OCI-M2 (cell line): ENCODE measurements around the gene CPE.

Source experiments
- DNase-seq: peaks from one replicate; lab custom pipeline; 2025; ENCODE audit not compliant: unreplicated experiment; lab: John Stamatoyannopoulos, UW

CPE gene

DNA sequence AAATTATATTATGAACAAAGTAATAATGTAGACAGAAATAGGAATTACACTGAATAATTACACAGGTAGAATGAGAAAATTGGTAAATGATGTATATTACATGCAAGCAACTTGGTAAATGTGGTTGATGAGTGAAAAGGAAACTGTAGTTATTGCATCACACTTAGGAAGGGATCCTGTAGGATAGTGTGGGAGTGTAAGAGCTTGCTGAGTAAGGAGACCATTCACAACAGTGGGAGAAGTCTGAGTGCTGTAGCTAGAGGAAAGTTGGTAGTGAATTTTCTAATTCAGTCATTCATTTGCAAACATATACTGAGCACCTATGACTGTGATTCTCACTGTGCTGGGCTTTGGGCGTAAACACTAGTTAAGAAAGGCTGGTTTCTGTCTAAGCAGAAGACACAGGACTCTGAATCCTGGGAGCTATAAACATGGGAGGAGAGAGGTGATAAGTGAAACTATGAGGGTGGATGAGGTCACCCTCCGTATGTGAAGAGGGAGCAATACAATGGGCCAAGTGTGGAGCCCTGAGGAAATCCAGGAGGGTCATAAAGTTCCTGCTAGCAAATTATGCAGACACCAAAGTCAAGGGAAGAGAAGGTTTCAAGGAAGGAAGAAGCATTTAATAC lies 14.2 kb upstream of the CPE start:
- no peak for DNase-seq

DNA sequence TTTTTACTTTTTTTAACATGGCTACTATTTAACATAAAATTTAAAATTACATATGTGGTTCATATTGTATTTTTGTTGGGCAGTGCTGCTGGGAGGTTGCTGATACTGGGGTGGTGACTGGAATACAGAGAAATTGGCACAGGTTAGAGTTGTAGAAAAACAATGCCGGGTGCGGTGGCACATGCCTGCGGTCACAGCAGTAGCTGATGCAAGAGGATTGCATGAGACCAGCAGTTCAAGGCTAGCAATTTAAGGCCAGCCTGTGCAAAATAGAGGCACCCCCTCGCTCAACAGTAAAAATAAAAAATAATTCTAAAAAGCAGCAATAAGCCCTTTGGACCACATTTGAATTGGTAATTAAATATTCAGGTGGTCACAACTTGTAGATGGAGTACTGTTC lies 11.8 kb upstream of the CPE start:
- no peak for DNase-seq

DNA sequence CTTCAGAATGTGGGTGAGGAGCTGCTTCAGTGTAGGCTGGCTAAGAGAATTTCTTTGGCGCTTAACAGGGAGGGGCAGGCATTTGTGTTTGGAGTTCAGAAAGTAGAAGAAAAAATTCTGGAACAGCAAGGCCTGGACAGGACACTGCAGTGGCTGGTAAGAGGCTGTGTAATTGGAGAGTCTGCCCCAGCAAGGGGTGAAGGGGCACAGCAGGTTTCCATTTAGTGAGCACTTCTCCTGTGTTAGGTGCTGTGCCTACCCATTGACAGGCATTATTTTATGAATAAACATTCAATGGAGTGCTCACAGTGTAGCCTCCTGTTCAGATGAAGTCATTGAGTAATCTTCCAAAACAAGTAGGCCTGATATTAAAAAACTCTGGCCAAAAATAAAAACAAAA lies 10.7 kb upstream of the CPE start:
- DNase-seq: no peak

DNA sequence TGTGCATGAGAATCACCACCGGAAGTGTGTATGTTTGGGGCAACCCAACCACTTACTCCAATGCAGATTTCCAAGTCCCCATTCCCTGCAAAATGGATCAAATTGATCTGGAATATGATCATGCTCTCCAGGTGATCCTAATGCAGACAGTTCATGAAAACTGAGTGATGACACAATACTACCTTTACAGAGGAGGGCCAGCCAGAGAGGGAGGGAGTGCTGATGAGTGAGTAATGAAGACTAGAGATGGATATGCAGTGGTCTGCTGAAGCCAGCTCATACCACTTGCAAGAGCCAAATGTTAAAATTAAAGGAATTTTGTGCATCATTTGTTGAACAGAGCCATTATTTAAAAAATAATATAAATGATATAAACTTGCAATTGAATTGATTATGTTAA lies 10.2 kb upstream of the CPE start:
- DNase-seq: no peak

DNA sequence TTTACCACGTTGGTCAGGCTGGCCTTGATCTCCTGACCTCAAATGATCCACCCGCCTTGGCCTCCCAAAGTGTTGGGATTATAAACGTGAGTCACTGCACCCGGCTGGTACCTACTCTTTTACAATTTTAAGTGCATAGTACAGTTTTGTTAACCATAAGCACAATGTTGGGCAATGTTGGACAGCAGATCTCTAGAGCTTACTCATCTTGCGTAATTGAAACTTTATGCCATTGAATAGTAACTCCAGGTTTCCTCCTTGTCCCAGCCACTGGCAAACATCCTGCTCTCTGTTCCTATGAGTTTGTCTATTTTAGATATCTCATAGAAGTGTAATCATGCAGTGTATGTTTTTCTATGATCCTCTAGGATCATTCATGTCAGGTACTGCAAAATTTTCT lies 9.3 kb upstream of the CPE start:
- no peak for DNase-seq

DNA sequence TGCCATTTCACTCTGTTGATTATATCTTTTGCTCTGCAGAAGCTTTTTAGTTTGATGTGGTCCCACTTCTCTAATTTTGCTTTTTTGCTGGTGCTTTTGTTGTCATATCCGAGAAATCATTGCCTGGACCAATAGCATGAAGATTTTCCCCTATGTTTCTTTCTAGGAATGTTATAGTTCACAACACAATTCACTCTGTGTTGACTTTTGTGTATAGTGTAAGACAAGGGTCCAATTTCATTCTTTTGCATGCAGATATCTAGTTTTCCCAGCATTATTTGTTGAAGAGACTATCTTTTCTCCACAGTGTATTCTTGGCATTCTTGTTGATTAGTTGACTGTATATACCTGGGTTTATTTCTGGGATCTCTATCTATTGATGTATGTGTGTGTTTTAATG lies 8.3 kb upstream of the CPE start:
- DNase-seq: no peak

DNA sequence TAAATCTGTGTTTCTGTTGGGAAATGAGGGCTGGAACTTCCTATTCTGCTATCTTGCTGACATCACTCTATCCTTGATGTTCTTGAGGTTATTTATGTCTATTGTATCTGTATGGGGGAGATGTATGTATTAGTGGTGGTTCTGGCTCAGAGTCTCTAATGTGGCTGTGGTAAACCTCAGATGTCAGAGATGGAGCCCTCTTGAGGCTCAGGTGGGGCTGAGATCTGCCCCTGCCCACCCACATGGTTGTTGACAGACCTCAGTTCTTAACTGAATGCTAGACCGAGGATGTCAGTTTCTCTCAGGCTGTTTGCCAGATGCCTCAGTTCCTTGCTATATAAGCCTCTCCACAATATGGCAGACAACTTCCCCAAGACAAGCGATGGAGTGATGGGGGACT lies 3.3 kb upstream of the CPE start:
- no peak for DNase-seq

DNA sequence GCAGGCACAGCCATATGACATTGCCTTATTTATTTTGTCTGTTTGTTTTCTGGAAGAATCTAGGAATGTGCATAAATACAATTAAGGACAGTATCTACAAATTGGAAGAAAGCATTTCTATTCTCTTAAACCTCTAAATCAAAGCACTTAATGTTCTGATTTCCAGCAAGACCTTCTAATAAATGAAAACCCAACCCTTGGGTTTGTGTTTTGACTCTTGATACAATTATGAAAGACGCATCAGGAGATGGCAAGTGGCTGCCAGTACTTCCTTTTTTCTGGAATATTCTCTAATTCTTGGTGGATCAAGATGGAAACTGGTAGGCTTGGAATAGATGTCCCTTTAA lies 437 bp upstream of the CPE start:
- DNase-seq: no peak

DNA sequence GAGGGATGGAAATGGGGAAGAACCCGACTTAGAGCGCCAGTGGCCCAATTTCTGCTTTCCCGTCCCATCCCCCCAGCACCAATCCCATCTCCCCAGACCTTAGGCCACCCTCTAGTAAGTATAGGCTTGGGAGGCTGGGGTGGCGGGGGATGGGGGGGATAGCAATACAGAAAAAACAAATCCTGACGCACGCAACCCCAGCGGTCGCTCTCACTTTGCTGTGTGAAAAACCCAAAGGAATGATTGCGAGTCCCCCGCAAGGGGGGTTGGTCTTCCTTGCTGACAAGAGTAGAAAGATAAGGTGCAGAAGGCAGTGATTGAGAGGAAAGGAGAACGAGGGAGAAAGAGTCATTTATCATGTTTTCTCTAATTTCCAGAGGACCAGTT lies 863 bp downstream of the CPE start:
- no peak for DNase-seq

DNA sequence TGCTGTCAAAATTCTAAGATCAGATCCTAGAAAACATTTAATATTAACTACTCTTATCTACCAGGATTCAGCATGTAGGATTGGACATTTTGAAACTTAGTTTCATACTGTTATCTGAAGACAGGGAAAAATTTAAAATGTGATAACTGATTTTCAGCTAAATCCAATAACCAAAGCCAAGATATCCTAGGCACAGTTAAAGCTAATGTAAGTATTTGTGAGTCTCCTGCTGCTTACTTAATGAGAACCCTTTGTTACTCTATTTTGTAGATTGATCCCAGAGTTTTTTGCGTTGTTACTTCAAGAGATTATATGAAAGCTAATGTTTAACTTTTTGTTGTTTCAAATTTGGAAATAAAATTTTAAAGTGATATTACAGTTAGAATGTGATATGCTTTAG lies 2.0 kb downstream of the CPE start:
- DNase-seq: no peak

DNA sequence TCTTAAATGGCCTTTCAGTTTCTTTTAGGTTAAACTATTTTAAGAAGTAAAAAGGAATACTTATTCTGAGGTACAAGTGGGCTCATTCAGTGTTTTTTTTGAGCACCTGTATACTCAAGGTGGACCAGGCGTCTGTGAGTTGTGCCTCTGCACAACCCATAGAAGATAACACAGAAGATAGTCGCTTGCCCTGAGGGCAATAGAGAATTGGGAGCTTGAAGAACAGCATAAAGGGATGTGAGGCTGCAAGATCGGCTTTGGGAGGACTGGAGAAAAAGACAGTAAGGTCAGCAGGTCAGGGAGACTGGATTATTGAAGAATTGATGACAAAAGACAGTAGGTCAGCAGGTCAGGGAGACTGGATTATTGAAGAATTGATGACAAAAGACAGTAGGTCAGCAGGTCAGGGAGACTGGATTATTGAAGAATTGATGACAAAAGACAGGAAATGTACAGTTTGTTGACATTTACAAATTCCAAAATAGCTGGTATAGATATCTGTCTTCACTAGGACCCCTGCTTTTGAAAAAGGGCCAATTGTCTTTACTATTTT lies 3.1 kb downstream of the CPE start:
- DNase-seq: no peak

DNA sequence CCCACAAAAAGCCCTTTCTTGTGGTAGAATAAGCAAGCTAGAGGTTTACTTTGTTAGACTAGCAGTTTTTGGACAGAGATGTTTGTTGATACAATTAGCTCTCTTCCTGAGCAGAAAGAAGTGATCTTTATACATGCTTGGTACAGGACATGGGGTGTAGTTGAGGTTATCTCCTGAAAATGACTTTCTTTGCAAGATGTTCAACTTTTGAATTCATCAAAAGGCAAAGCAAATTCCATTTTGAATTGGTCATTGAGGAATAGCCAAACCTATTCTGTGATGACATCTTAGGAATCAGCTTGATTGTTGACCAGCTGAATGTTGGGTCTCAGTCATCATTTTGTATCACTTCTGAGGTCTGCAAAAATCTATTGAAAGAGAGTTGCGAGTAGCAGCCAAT lies 3.8 kb downstream of the CPE start:
- no peak for DNase-seq

DNA sequence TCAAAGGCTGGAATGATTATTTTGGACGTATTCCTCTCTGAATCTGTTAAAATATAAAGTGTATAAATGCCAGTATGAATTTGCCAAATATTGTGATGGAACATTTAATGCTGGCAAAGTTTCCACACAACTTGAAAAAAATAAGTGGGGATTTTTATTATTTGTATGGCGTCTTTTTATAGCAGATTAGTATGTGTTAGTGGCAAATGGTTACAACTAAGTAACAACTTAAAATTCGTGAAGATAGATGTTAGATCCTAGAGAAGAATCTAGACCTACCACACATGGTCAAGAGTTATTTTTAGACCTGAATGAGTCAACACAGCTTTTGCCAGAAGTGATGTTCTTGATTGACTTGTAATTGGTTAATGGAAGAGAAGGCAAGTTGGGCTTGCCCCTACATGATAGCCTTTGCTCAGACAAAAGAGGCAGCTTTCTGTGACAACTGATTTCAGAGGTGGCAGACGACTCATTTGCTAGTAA lies 4.8 kb downstream of the CPE start:
- DNase-seq: no peak

DNA sequence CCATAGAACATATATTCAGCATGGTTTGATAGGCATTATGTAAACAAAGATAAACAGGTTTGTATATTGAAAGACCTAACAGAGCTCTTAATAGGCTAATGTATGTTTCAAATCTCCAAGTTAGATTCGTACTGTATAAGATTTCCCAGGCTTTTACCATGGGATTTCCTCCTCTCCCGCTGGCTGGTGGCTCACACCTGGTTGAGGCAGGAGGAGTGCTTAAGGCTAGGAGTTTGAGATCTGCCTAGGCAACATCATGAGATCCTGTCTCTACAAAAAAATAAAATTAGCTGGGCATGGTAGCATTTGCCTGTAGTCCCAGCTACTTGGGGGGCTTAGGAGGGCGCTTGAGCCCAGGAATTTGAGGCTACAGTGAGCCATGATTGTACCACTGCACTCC lies 5.4 kb downstream of the CPE start:
- no peak for DNase-seq

DNA sequence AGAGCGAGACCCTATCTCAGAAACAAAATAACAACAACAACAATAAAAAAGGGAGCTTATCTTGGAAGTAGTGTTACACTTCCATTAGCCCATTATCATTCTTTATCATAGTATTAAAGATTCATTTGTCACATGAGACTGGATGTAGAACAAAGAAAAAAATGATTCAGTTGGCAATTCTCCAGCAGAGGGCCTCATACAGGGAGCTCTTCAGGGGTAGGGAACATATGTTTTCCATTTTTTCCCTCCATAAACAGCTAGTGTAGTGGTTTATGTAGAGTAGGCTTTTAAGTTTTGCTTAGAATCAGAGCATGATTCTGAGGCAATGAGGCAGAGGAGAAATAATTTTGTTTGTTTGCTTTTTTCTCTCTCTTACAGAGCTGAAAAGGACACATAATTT lies 5.8 kb downstream of the CPE start:
- DNase-seq: no peak

DNA sequence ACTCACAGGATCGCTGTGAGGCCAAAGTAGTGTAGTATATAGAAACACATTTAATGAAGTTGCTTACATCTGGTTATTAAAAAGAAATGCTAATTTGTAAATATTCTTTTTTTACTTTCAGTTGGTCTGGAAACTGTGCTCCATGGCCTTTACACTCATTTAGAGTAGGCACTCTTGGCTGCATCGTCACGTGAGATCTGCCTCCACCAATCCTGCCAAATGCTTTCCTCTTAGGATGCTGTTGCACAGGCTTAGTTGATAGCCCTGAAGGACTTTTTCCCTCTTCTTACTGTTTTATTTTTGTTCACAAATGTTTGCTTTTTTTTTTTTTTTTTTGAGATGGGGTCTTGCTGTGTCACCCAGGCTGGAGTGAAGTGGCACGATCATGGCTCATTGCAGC lies 6.3 kb downstream of the CPE start:
- no peak for DNase-seq

DNA sequence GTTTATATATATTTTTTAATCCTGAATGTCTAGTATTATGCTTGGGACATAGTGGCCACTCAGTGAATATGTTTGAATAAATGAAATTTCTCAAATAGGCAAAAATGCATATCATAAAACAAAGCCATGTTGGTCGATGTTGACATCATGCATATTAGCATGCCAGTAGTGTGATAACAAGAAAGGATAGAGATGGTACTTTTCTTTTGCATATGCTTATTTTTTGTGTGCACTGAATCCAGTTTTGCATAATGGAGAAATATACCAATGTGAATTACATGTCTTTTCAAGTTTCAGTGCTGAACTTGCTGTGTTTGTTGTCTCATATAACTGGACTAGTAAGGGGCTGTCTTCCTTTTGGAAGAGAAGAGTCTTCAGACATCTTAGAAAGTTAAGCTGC lies 7.5 kb downstream of the CPE start:
- no peak for DNase-seq

DNA sequence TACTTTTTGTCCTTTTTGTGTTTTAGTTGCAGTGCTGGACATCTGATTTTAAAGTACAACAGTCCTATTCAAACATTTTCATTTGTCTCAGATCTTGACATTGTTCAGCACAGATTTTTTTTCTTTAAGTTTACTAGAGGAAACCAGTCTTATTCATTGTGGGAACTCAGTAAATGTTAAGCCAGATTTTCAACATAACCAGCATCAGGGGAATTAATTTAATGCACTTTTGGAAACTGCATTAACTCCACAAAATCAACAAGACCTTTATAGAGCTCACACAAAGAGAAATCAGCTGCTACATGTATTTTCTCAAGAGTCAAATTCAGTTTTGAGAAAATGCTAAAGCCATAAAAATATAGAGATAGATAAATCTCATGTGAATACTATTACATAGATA lies 9.9 kb downstream of the CPE start:
- no peak for DNase-seq

DNA sequence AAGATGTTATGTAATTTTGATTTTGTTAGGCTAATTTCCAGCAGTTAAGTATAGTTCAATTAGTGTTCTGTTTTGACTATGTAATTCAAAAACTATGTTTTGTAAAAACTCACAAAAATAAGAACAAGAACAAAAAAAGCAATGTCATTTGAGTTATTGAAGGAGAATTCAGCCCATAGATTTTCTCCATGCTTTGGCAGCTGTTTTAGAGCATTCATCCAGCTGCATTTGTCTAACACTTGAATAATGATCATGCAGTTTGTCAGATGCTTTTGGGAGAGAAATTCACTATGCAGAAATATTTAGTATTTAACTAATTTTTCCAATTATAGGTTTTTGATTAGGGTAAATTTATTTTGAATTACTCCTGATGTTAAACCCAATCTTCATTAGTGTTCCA lies 14.2 kb downstream of the CPE start:
- no peak for DNase-seq

DNA sequence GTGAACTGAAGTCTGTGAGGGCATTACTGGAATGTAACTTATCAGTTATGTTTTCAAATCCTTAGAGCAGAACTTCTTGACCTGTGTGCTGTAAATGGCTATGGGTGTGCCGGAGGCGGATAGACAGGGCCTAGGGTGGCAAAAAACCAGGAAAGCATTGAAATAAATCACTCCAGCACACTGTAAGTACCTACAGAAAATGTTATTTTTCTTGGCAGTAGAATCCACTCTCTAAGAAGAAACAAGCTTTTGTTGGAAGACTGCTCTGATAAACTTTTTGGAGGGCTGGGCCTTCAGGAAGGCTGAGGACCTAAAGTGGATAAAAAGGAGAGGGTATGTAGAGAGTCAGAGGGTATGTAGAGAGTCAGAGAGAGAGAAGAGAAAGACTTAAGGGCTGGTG lies 14.9 kb downstream of the CPE start:
- no peak for DNase-seq

DNA sequence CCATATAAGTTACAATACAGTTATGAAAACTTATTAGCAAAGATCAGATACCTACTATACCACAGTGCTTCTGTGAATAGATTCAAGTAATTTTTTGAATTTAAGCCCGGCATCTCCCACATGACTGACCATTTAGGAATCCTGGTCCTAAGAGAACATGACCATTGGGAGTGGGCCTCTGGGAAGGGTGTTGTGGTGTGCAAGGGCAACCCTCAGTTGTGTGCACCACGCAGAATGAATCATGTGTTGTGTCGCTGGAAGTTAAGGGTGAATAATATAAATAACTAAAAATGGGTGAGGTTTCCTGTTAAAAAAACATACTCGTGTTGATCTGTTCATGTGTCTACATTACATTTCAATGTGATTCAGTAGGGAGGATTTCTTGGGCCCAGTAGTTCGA lies 15.5 kb downstream of the CPE start:
- DNase-seq: no peak

DNA sequence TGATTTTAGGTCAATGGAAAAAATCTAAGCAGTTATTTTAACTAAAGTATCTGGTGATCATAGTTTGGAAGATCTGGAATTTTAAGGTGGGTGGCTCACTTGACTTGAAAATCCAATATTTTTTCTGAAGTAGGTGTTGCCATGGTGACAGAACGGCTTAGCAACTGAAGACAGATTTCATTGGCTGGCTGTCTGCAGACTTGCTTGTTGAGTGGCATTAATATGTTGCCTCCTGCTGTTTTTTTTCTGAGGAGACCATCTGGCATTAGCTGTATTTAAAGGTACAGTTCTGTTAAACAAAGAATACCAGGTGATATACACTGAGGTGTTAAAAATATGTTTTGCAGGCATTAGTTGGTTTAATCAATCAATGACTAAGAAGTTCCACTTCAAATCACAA lies 19.8 kb downstream of the CPE start:
- DNase-seq: no peak

DNA sequence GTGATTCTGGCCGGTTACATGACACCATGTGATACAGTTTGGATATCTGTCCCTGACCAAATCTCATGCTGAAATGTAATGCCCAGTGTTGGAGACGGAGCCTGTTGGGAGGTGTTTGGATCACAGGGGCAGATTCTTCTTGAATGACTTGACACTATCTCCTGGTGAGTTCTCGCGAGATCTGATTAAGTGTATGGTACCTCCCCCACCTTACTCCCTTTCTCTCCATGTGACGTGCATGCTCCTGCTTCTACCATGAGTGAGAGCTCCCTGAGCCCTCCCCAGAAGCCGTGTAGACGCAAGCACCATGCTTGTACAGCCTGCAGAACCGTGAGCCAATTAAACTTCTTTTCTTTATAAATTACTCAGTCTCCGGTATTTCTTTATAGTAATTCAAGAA lies 23.6 kb downstream of the CPE start:
- DNase-seq: no peak

DNA sequence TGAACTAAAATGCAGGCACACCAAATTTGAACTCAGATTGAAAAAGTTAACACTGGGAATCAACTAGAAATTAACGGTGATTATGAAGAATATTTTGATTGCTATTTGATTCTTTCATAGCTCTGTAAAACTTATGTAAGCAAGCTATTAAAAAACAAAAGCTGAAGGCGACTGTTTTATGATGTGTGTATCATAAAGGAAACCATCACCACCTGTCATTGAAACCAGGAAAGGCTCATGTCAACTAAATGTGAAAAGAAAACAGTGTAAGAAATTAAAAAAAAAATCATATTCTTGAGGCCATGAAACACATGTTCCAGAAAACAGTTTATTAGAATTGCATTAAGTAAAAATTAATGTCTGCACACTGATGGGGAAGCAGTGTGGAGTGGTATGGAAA lies 24.2 kb downstream of the CPE start:
- DNase-seq: no peak
